ENCODE results near the gene ZNF575.

Gene ZNF575

GRCh38 chr19:43524922-43525835 lies 7.8 kb upstream of the ZNF575 start:
- peak overlapping the region; percentile 87 to 91 for H3K27ac ChIP-seq
- H3K9me3 ChIP-seq: no peaks in the 10 kb centered on the region
- no peaks in the 10 kb centered on the region for H3K36me3 ChIP-seq
- DNase-seq: peak; percentile 82 to 85
- peaks cover 0 to 30% (median 17%) of the 10 kb centered on the region in 4 donors for H3K4me1 ChIP-seq
- intact Hi-C loops (cut with DNase I; ENCODE audit: low total_unique reads): loop anchor here (5.0 kb wide), 1 partner anchor 72 kb away; the partner anchor contains the start of genes IRGQ and ZNF576
- peak overlapping the region; percentile 92 to 94 for H3K4me3 ChIP-seq
- TF ChIP-seq CTCF (IDR thresholded peaks at IDR 0.05): no peak
- H3K27me3 ChIP-seq: no peaks in the 10 kb centered on the region

GRCh38 chr19:43525836-43526771 lies 6.9 kb upstream of the ZNF575 start:
- no peak for TF ChIP-seq CTCF (IDR thresholded peaks at IDR 0.05)
- DNase-seq: peak; percentile 43 to 74
- Histone ChIP-seq H3K27ac (peak overlapping the region; percentile 87 to 91), H3K4me1 (peaks cover 0 to 30% (median 17%) of the 10 kb centered on the region in 4 donors), H3K27me3 (no peaks in the 10 kb centered on the region), H3K9me3 (no peaks in the 10 kb centered on the region), H3K4me3 (peak overlapping the region; percentile 92 to 94), H3K36me3 (no peaks in the 10 kb centered on the region)
- intact Hi-C loops (cut with DNase I; ENCODE audit: low total_unique reads): loop anchor here (5.0 kb wide), 1 partner anchor 71 kb away; the partner anchor contains the start of genes IRGQ and ZNF576

GRCh38 chr19:43526884-43527859 lies 5.8 kb upstream of the ZNF575 start, which contains the start of gene ETHE1:
Gene ETHE1 (minus strand): TSS chr19:43527201. CDS start chr19:43527177, 24 bp downstream.
- TF ChIP-seq CTCF (IDR thresholded peaks at IDR 0.05): no peak

GRCh38 chr19:43527860-43528622 lies 4.9 kb upstream of the ZNF575 start:
- Histone ChIP-seq H3K4me1 (peaks cover 0 to 36% (median 21%) of the 10 kb centered on the region in 4 donors), H3K27me3 (no peaks in the 10 kb centered on the region), H3K9me3 (no peaks in the 10 kb centered on the region), H3K27ac (peak overlapping the region; percentile 87 to 91), H3K36me3 (no peaks in the 10 kb centered on the region), H3K4me3 (peak overlapping the region; percentile 92 to 94)
- peak; percentile 57 to 69 for DNase-seq
- intact Hi-C loops (cut with DNase I; ENCODE audit: low total_unique reads): loop anchor here (5.0 kb wide), 1 partner anchor 69 kb away; the partner anchor contains the start of genes IRGQ and ZNF576
- no peak for TF ChIP-seq CTCF (IDR thresholded peaks at IDR 0.05)

More at GRCh38 chr19:43526884-43527859, 5.8 kb upstream of the ZNF575 start, which contains the start of gene ETHE1:
- Histone ChIP-seq H3K4me1 (peaks cover 0 to 31% (median 18%) of the 10 kb centered on the region in 4 donors), H3K9me3 (no peaks in the 10 kb centered on the region), H3K36me3 (no peaks in the 10 kb centered on the region), H3K27me3 (no peaks in the 10 kb centered on the region), H3K4me3 (peak within 1 kb of the TSS; percentile 92 to 94), H3K27ac (peak within 1 kb of the TSS; percentile 87 to 91)
- peak; percentile 83 to 92 for DNase-seq
- intact Hi-C loops (cut with DNase I; ENCODE audit: low total_unique reads): loop anchor here (5.0 kb wide), 1 partner anchor 70 kb away; the partner anchor contains the start of genes IRGQ and ZNF576

Data from tibial artery (tissue), 4 donors.